GM12864 (cell line): Measurements from ENCODE around the gene TIGD3.

ENCODE experiments used
- DNase-seq: peaks from one replicate; pipeline ENCODE4 v3.0.0-alpha.2; 2011; ENCODE audit warnings: low read depth
- H3K4me3 ChIP-seq: 2 replicates; pipeline ENCODE4 v1.5.1; 2011; ENCODE audit warnings: mild to moderate bottlenecking, low read depth, low read length, control low read depth
- CTCF ChIP-seq: IDR thresholded peaks from 2 replicates; pipeline ENCODE4 v1.5.1; 2011; ENCODE audit warnings: low read depth, mild to moderate bottlenecking, moderate library complexity, low read length, control low read depth, inconsistent platforms; ENCODE audit errors: missing control alignments

TIGD3 gene

GRCh38 chr11:65378208-65378927 lies 23.8 kb downstream of the TIGD3 start:
- DNase-seq, result no peak
- H3K4me3 ChIP-seq, result no peak overlapping the region
- TF ChIP-seq CTCF, result peak; percentile 15

GRCh38 chr11:65378928-65379638 lies 24.5 kb downstream of the TIGD3 start:
- TF ChIP-seq CTCF, result no peak
- DNase-seq, result no peak
- no peak overlapping the region for H3K4me3 ChIP-seq

GRCh38 chr11:65379698-65380459 lies 25.3 kb downstream of the TIGD3 start:
- no peak for DNase-seq
- H3K4me3 ChIP-seq, result no peak overlapping the region
- no peak for TF ChIP-seq CTCF

- no peak overlapping the region for H3K4me3 ChIP-seq
- no peak for DNase-seq
- TF ChIP-seq CTCF, result peak; percentile 21
Measured at GRCh38 chr11:65380460-65381119, 26.0 kb downstream of the TIGD3 start.

GRCh38 chr11:65381716-65382032 lies 27.1 kb downstream of the TIGD3 start:
- peak overlapping the region; percentile 69 for H3K4me3 ChIP-seq
- no peak for TF ChIP-seq CTCF
- DNase-seq, result no peak

- peak within 1 kb of the TSS; percentile 69 for H3K4me3 ChIP-seq
- TF ChIP-seq CTCF, result peak; percentile 75
Measured at GRCh38 chr11:65382033-65382803, 27.7 kb downstream of the TIGD3 start, which contains the start of gene SLC25A45. SLC25A45 (minus strand) TSS chr11:65382646; CDS start chr11:65381951, 695 bp downstream.

More at GRCh38 chr11:65382033-65382803, 27.7 kb downstream of the TIGD3 start, which contains the start of gene SLC25A45:
- peak; percentile 72 for DNase-seq
